GM06990 (cell line): ENCODE measurements around the gene OR4D2.

Source experiments
- DNase-seq: peaks from one replicate; pipeline ENCODE4 v3.0.0-alpha.2; 2011; ENCODE audit not compliant: insufficient read length; ENCODE audit errors: extremely low read depth
- H3K27me3 ChIP-seq: replicated peaks from 2 replicates; pipeline ENCODE4 v1.6.0; 2011; ENCODE audit warnings: low read length; ENCODE audit not compliant: control insufficient read depth, insufficient read depth
- H3K36me3 ChIP-seq: 2 replicates; pipeline ENCODE4 v1.5.1; 2011; ENCODE audit warnings: low read length; ENCODE audit not compliant: control insufficient read depth, insufficient read depth
- H3K4me3 ChIP-seq: replicated peaks from 2 replicates; pipeline ENCODE4 v1.5.1; 2011; ENCODE audit warnings: low read depth, mild to moderate bottlenecking, control low read depth, low read length
- CTCF ChIP-seq: IDR thresholded peaks from 2 replicates; pipeline ENCODE4 v1.5.1; 2011; ENCODE audit warnings: low read length, control low read depth, mild to moderate bottlenecking, inconsistent platforms; ENCODE audit not compliant: insufficient read depth, poor library complexity, severe bottlenecking

OR4D2 gene

GRCh38 chr17:58150394-58150793, 16.4 kb upstream of the OR4D2 start:
- no peak for TF ChIP-seq CTCF
- Histone ChIP-seq H3K4me3 (no peak overlapping the region), H3K27me3 (no peaks in the 10 kb centered on the region; the same call in 1 of the 2 replicates), H3K36me3 (no peaks in the 10 kb centered on the region)
- no peak for DNase-seq

GRCh38 chr17:58153046-58153445, 13.7 kb upstream of the OR4D2 start:
- TF ChIP-seq CTCF: no peak
- Histone ChIP-seq H3K36me3 (no peaks in the 10 kb centered on the region), H3K27me3 (peaks cover 3% of the 10 kb centered on the region), H3K4me3 (no peak overlapping the region)
- no peak for DNase-seq

- no peak for TF ChIP-seq CTCF
- H3K4me3 ChIP-seq: no peak overlapping the region
- no peak for DNase-seq
- peaks cover 3% of the 10 kb centered on the region for H3K27me3 ChIP-seq
- H3K36me3 ChIP-seq: no peaks in the 10 kb centered on the region
Observed at GRCh38 chr17:58153671-58154070, 13.1 kb upstream of the OR4D2 start.

GRCh38 chr17:58156839-58157803, 9.7 kb upstream of the OR4D2 start:
- H3K27me3 ChIP-seq: peaks cover 3% of the 10 kb centered on the region
- DNase-seq: no peak
- H3K4me3 ChIP-seq: peak overlapping the region; percentile 22; the same call in 1 of the 2 replicates
- no peaks in the 10 kb centered on the region for H3K36me3 ChIP-seq
- no peak for TF ChIP-seq CTCF

- H3K27me3 ChIP-seq: peaks cover 3% of the 10 kb centered on the region
- no peak for DNase-seq
- H3K36me3 ChIP-seq: no peaks in the 10 kb centered on the region
Observed at GRCh38 chr17:58158181-58158580, 8.6 kb upstream of the OR4D2 start.

More at GRCh38 chr17:58158181-58158580, 8.6 kb upstream of the OR4D2 start:
- no peak overlapping the region for H3K4me3 ChIP-seq
- no peak for TF ChIP-seq CTCF
